HG02678 (cell line): ENCODE measurements around the gene TCP1.
"Not testable (repeated sequence)": the region's sequence is repeated elsewhere in the genome, so short reads cannot be mapped to it uniquely, and the experiment has no call there.

Source experiments
- ATAC-seq: cut with Tn5 transposase; IDR thresholded peaks from one replicate; pipeline ENCODE4 v1.9.1; 2021; ENCODE audit warnings: mild to moderate bottlenecking, moderate library complexity; ENCODE audit not compliant: unreplicated experiment

The TCP1 gene

GRCh38 chr6:159745081-159745480, 44.3 kb downstream of the TCP1 start:
- ATAC-seq, result no peak

DNA sequence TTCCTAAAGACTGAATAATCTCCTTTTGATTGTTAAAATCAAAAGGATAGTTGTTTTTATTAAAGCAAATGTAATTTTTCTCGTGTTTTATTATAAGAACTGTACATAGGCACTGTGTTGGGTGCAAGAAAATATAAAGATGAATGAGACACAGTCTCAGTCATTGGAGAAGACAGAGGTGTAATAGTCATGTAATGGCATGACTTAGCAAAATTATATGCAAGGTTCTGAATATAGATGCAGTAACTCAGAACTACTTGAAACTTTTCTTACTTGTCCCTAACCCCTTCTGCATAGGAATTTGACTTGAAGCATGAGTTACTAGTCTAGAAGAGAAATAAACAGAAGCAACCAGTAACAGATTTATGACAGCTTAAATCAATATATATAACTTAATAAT, 47.2 kb downstream of the TCP1 start:
- ATAC-seq, result no peak

- no peak for ATAC-seq
Observed at GRCh38 chr6:159739341-159739740, 50.1 kb downstream of the TCP1 start.

DNA sequence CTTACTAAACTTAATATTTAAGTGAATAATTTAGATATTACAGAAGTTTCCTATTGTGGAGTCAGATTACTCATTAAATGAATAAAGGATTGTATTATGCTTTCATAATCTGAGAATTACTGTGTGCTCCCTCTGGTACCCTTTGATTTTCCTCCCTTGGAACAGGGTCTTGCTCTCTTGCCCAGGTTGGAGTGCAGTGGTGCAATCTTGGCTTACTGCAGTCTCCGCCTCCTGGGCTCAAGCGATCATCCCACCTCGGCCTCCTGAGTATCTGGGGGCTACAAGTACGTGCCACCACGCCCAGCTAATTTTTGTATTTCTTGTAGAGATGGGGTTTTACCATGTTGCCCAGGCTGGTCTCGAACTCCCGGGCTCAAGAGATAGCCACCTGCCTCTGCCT, 52.5 kb downstream of the TCP1 start:
- ATAC-seq, result no peak

- not testable (repeated sequence) for ATAC-seq
Observed at GRCh38 chr6:159733395-159733794, 56.0 kb downstream of the TCP1 start.

DNA sequence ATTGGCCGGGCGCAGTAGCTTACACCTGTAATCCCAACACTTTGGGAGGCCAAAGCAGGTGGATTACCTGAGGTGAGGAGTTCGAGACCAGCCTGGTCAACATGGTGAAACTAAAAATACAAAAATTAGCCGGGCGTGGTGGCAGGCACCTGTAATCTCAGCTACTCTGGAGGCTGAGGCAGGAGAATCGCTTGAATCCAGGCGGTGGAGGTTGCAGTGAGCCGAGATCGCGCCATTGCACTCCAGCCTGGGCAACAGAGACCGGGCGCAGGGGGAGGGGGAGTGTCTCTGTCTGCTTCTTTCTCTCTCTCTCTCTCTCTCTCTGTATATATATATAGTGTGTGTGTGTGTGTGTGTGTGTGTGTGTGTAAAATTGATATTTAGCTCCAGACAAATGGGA, 56.9 kb downstream of the TCP1 start:
- ATAC-seq, result not testable (repeated sequence)

- ATAC-seq, result no peak
Observed at GRCh38 chr6:159730332-159730676, 59.1 kb downstream of the TCP1 start.

- ATAC-seq, result no peak
Observed at GRCh38 chr6:159729598-159730331, 59.6 kb downstream of the TCP1 start.

DNA sequence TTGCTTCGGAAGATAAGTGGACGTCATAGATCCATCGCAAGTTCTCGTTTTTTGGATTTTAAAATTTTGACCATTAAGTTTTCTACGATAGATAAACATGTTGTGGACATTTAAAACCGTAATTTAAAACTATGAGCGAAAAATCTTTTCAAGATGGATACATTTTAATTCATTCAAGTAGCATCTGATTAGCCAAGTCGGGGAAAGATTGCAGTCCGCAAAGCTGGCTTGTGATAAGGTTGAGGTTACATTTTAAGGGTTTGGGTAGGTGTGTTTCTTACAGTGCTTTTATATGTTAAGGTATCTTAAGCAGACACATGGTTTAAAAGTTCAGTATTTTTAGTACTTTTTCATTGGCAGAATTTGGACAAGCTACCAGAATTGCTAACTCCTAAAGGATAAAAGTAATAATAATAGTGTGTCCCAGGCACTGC, 60.9 kb downstream of the TCP1 start:
- no peak for ATAC-seq
